Thoracic aorta (tissue), 2 donors: ENCODE measurements around the gene COMMD9. TPM values are rescaled to one million over a fixed set of nuclear protein-coding genes. Genes with fewer than 3 reads are reported as not detected.

ENCODE experiments used
- ATAC-seq: fragments of 150-250 bp; one replicate; pipeline ENCODE4 v1.8.0; 2017; ENCODE audit warnings: low read depth; ENCODE audit not compliant: insufficient number of reproducible peaks, low FRiP score
- DNase-seq: peaks from one replicate; pipeline ENCODE4 v3.0.0-alpha.2; 2020; ENCODE audit warnings: low spot score
- H3K27ac ChIP-seq, 2 donors: fragments of 200-600 bp; sonication (generic); 1 replicate in 1 of 2; 2 replicates in 1 of 2; pipeline ENCODE4 v1.5.1; 2016; ENCODE audit warnings: mild to moderate bottlenecking in 2 of 2, moderate library complexity in 2 of 2
- H3K27me3 ChIP-seq: fragments of 200-600 bp; sonication (generic); replicated peaks from 2 replicates; pipeline ENCODE4 v1.6.0; 2016; ENCODE audit warnings: mild to moderate bottlenecking; ENCODE audit not compliant: insufficient read depth
- H3K36me3 ChIP-seq: fragments of 200-600 bp; sonication (generic); one replicate; pipeline ENCODE4 v1.5.1; 2016
- H3K4me1 ChIP-seq, 2 donors: fragments of 200-600 bp; sonication (generic); 1 replicate in 1 of 2; 2 replicates in 1 of 2; pipeline versions ENCODE4 v1.5.1 to v1.6.0; 2016; ENCODE audit warnings: low read depth in 2 of 2, mild to moderate bottlenecking in 1 of 2; ENCODE audit not compliant: control insufficient read depth in 1 of 2
- H3K4me3 ChIP-seq: fragments of 200-600 bp; sonication (generic); 2 replicates; pipeline ENCODE4 v1.5.1; 2016; ENCODE audit warnings: mild to moderate bottlenecking
- H3K9me3 ChIP-seq: fragments of 200-600 bp; sonication (generic); 2 replicates; pipeline ENCODE4 v1.5.1; 2016
- CTCF ChIP-seq: fragments of 200-600 bp; sonication (generic); IDR thresholded peaks from one replicate; pipeline ENCODE4 v1.5.1; 2019; ENCODE audit warnings: antibody characterized with exemption
- total RNA-seq, 2 donors: library from RNA; depleted of rRNA; stranded (reverse); fragments of >200 nt; gene quantifications; one replicate each; pipeline versions ENCODE4 v1.1.0 to v1.2.3, GENCODE V29; 2016

Gene COMMD9
- 10 to 100 TPM; 27.5 to 42.1 TPM for total RNA-seq

GRCh38 chr11:36289226-36289852 lies at the start of gene COMMD9:
Gene COMMD9 (minus strand): TSS chr11:36289424. CDS start chr11:36289412, 12 bp downstream.
- H3K9me3 ChIP-seq: no peaks in the 10 kb centered on the region
- H3K4me3 ChIP-seq: peak within 1 kb of the TSS; percentile 93
- H3K27ac ChIP-seq: peak within 1 kb of the TSS in 1 of 2 donors; percentile 54
- DNase-seq: peak; percentile 92
- no peak for TF ChIP-seq CTCF
- peaks cover 13 to 17% of the 10 kb centered on the region in 2 donors for H3K4me1 ChIP-seq
- ATAC-seq: peak; percentile 88
- H3K27me3 ChIP-seq: no peaks in the 10 kb centered on the region
- no peaks in the 10 kb centered on the region for H3K36me3 ChIP-seq

- no peak for TF ChIP-seq CTCF
- DNase-seq: no peak
- no peak overlapping the region for H3K4me3 ChIP-seq
Measured at GRCh38 chr11:36333897-36334296, 44.7 kb upstream of the COMMD9 start.

GRCh38 chr11:36333468-36333867 lies 44.2 kb upstream of the COMMD9 start:
- Histone ChIP-seq H3K4me1 (no peaks in the 10 kb centered on the region), H3K27ac (no peak overlapping the region), H3K27me3 (no peaks in the 10 kb centered on the region), H3K36me3 (no peaks in the 10 kb centered on the region), H3K4me3 (no peak overlapping the region), H3K9me3 (no peaks in the 10 kb centered on the region)
- no peak for ATAC-seq
- no peak for TF ChIP-seq CTCF
- DNase-seq: no peak

More at GRCh38 chr11:36333897-36334296, 44.7 kb upstream of the COMMD9 start:
- no peaks in the 10 kb centered on the region for H3K36me3 ChIP-seq
- no peaks in the 10 kb centered on the region for H3K4me1 ChIP-seq
- H3K27ac ChIP-seq: no peak overlapping the region
- H3K27me3 ChIP-seq: no peaks in the 10 kb centered on the region
- H3K9me3 ChIP-seq: no peaks in the 10 kb centered on the region
- ATAC-seq: no peak

- DNase-seq (no peak), ATAC-seq (no peak)
- no peaks in the 10 kb centered on the region for H3K27me3 ChIP-seq
- no peaks in the 10 kb centered on the region for H3K36me3 ChIP-seq
- H3K4me1 ChIP-seq: no peaks in the 10 kb centered on the region
- no peak for TF ChIP-seq CTCF
- H3K9me3 ChIP-seq: no peaks in the 10 kb centered on the region
- H3K4me3 ChIP-seq: no peak overlapping the region
- H3K27ac ChIP-seq: no peak overlapping the region
Measured at GRCh38 chr11:36330411-36330810, 41.2 kb upstream of the COMMD9 start.

- no peaks in the 10 kb centered on the region for H3K9me3 ChIP-seq
- no peak overlapping the region for H3K4me3 ChIP-seq
- DNase-seq: no peak
- no peak for TF ChIP-seq CTCF
- H3K36me3 ChIP-seq: no peaks in the 10 kb centered on the region
- no peaks in the 10 kb centered on the region for H3K4me1 ChIP-seq
- H3K27me3 ChIP-seq: no peaks in the 10 kb centered on the region
- no peak overlapping the region for H3K27ac ChIP-seq
- no peak for ATAC-seq
Measured at GRCh38 chr11:36328966-36329673, 39.9 kb upstream of the COMMD9 start.
